A549 (cell line): ENCODE data around the gene GPR158.

Source experiments
- CTCF ChIP-seq: fragments of >200 bp; sonication (Bioruptor Twin); formaldehyde crosslinking; IDR thresholded peaks from 3 replicates; pipeline ENCODE4 v1.5.1; 2016
- GATA3 ChIP-seq: IDR thresholded peaks from 2 replicates; pipeline ENCODE4 v1.6.1; 2012; ENCODE audit warnings: borderline replicate concordance
- MAX ChIP-seq: IDR thresholded peaks from 2 replicates; pipeline ENCODE4 v1.6.1; 2012
- MAZ ChIP-seq: fragments of 150-350 bp; IDR thresholded peaks from 2 replicates; pipeline ENCODE4 v1.6.1; 2014; ENCODE audit warnings: antibody characterized with exemption, low read depth, low read length, borderline replicate concordance
- POLR2A ChIP-seq: IDR thresholded peaks from 2 replicates; pipeline ENCODE4 v1.6.1; 2012; ENCODE audit warnings: mild to moderate bottlenecking, low read length
- USF2 ChIP-seq: fragments of 450-650 bp; IDR thresholded peaks from 2 replicates; pipeline ENCODE4 v1.6.1; 2014; ENCODE audit warnings: antibody characterized with exemption
- ZFP36 ChIP-seq: fragments of 450-650 bp; IDR thresholded peaks from 2 replicates; pipeline ENCODE4 v1.6.1; 2014; ENCODE audit warnings: borderline replicate concordance; ENCODE audit not compliant: partially characterized antibody

GRCh38 chr10:25604591-25604990 lies 429.8 kb downstream of the GPR158 start:
- no peak for TF ChIP-seq USF2
- no peak for TF ChIP-seq CTCF
- no peak for TF ChIP-seq MAX
- TF ChIP-seq ZFP36 = no peak
- no peak for TF ChIP-seq POLR2A
- TF ChIP-seq MAZ = no peak
- TF ChIP-seq GATA3 = no peak
